Vagina (tissue), 1 donor: ENCODE measurements around the gene ARID5A. TPM values are rescaled to one million over a fixed set of nuclear protein-coding genes. Genes with fewer than 3 reads are reported as not detected.

Experiments used
- total RNA-seq: library from RNA; depleted of rRNA; stranded (reverse); fragments of >200 nt; gene quantifications from one replicate; pipeline ENCODE4 v1.2.3, GENCODE V29; 2016

ARID5A gene
- total RNA-seq, 1 donor from 2014 or later, result 34.1 TPM

Other genes with a start within 250 kb of the ARID5A start
- 129 TPM for gene SNRNP200, start 231.2 kb upstream of the ARID5A start, total RNA-seq
- 1.5 TPM for gene ITPRIPL1, start 211.4 kb upstream of the ARID5A start, total RNA-seq
- gene NCAPH, start 201.0 kb upstream of the ARID5A start, total RNA-seq, result 6.4 TPM
- gene NEURL3, start 31.4 kb upstream of the ARID5A start, total RNA-seq, result 2.5 TPM
- 41.7 TPM for gene KANSL3, start 101.6 kb downstream of the ARID5A start, total RNA-seq
- gene FER1L5, start 106.0 kb downstream of the ARID5A start, total RNA-seq, result 0.74 TPM
- 13.0 TPM for gene LMAN2L, start 203.3 kb downstream of the ARID5A start, total RNA-seq
- 8.3 TPM for gene CNNM4, start 224.2 kb downstream of the ARID5A start, total RNA-seq